Progenitor cell of endocrine pancreas (in vitro differentiated cells): Measurements from ENCODE around the gene PPP3CA. TPM values are rescaled to one million over a fixed set of nuclear protein-coding genes. Genes with fewer than 3 reads are reported as not detected.

Experiments
- DNase-seq: peaks from one replicate; pipeline ENCODE4 v3.0.0; 2021; ENCODE audit warnings: low spot score; ENCODE audit not compliant: unreplicated experiment
- H3K27ac Mint-ChIP-seq: 2 replicates; pipeline ENCODE4 v1.8.0; 2021; ENCODE audit warnings: mild to moderate bottlenecking, moderate library complexity, mixed read lengths
- H3K27me3 Mint-ChIP-seq: 2 replicates; pipeline ENCODE4 v1.8.0; 2021; ENCODE audit warnings: mixed read lengths
- H3K36me3 Mint-ChIP-seq: 2 replicates; pipeline ENCODE4 v1.8.0; 2022; ENCODE audit warnings: mixed read lengths; ENCODE audit not compliant: insufficient read depth
- H3K4me1 Mint-ChIP-seq: 2 replicates; pipeline ENCODE4 v1.8.0; 2021; ENCODE audit warnings: low read depth, mixed read lengths
- H3K4me3 Mint-ChIP-seq: 2 replicates; pipeline ENCODE4 v1.8.0; 2021; ENCODE audit warnings: low read depth, mild to moderate bottlenecking, moderate library complexity, mixed read lengths
- H3K9me3 Mint-ChIP-seq: 2 replicates; pipeline ENCODE4 v1.8.0; 2021; ENCODE audit warnings: low read depth, mixed read lengths
- total RNA-seq: library from RNA; stranded (reverse); gene quantifications from 2 replicates; pipeline ENCODE4 v1.2.1, GENCODE V29; 2021
- TF ChIP-seq, protein P1 (sequence below): fragments of 200-600 bp; sonication (generic); IDR thresholded peaks from one replicate; pipeline ENCODE4 v1.5.0; 2021; ENCODE audit warnings: antibody characterized with exemption, mild to moderate bottlenecking; ENCODE audit not compliant: unreplicated experiment

Gene PPP3CA
- total RNA-seq, 1 donor from 2014 or later, result 22.5 TPM

DNA sequence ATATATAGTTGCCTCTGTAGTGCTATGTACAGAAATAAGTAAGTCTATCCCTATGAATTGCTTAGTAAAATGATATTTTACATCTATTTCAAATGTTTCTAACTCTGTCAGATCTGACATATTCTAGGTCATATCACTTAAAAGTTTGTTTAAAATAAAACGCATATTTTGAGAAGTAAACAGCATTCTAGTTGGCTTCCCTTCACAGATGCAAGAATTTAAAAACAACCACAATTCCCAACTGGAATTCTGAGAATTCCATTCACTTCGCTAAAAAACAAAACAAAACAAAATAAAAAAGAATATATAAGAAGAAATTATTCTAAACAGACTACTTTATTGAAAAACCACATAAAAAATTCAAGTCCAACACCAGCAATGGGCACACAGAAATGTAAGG, 126.0 kb downstream of the PPP3CA start:
- Mint-ChIP-seq H3K9me3 (no peaks in the 10 kb centered on the region), H3K36me3 (no peaks in the 10 kb centered on the region), H3K4me1 (peaks cover 42% of the 10 kb centered on the region), H3K4me3 (no peak overlapping the region), H3K27me3 (no peaks in the 10 kb centered on the region), H3K27ac (no peak overlapping the region)
- TF ChIP-seq, protein P1, sequence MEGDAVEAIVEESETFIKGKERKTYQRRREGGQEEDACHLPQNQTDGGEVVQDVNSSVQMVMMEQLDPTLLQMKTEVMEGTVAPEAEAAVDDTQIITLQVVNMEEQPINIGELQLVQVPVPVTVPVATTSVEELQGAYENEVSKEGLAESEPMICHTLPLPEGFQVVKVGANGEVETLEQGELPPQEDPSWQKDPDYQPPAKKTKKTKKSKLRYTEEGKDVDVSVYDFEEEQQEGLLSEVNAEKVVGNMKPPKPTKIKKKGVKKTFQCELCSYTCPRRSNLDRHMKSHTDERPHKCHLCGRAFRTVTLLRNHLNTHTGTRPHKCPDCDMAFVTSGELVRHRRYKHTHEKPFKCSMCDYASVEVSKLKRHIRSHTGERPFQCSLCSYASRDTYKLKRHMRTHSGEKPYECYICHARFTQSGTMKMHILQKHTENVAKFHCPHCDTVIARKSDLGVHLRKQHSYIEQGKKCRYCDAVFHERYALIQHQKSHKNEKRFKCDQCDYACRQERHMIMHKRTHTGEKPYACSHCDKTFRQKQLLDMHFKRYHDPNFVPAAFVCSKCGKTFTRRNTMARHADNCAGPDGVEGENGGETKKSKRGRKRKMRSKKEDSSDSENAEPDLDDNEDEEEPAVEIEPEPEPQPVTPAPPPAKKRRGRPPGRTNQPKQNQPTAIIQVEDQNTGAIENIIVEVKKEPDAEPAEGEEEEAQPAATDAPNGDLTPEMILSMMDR, result no peak
- DNase-seq, result no peak

GRCh38 chr4:101218894-101219293, 128.4 kb downstream of the PPP3CA start:
- H3K9me3 Mint-ChIP-seq, result peaks cover under 1% of the 10 kb centered on the region
- no peak overlapping the region for H3K4me3 Mint-ChIP-seq
- TF ChIP-seq, protein P1, result no peak
- peaks cover 35% of the 10 kb centered on the region for H3K4me1 Mint-ChIP-seq
- H3K27ac Mint-ChIP-seq, result no peak overlapping the region
- no peaks in the 10 kb centered on the region for H3K27me3 Mint-ChIP-seq
- no peaks in the 10 kb centered on the region for H3K36me3 Mint-ChIP-seq
- DNase-seq, result no peak

GRCh38 chr4:101218346-101218745, 129.0 kb downstream of the PPP3CA start:
- Mint-ChIP-seq H3K9me3 (peaks cover 3% of the 10 kb centered on the region), H3K4me1 (peaks cover 31% of the 10 kb centered on the region), H3K27ac (no peak overlapping the region), H3K4me3 (no peak overlapping the region), H3K27me3 (no peaks in the 10 kb centered on the region), H3K36me3 (no peaks in the 10 kb centered on the region)
- no peak for DNase-seq
- TF ChIP-seq, protein P1, result no peak

DNA sequence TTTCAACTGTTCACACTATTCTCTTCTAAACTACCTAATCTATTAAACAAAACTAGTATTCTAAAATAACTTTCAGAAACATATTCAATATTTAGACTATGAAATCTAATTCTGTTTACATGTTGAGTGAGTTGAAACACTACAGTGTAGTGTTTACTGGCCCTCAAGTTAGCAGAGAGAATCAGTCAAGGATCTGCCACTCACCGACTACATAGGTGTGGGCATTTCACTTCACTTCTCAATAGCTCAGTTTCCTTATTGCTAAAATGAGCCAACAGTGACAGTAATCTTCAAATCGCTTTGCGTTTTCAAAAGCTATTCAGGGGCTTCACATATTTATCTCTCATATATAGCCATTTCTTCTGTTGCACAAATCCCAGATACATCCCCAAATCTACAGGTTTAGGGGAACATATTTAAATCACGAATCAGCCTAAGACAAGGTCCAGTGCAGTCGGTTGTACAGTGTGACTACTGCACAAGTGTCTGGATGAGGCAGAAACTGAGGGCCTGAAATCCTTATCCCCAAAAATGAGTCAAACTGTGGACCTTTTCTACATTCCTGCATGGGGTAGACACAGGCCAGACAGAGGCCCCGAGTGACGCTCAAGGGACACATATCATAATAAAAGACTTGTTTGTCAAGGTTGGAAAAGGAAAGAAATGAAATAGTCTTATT, 129.8 kb downstream of the PPP3CA start:
- TF ChIP-seq, protein P1, result no peak
- no peak for DNase-seq
- Mint-ChIP-seq H3K27ac (no peak overlapping the region), H3K4me3 (no peak overlapping the region), H3K27me3 (no peaks in the 10 kb centered on the region), H3K4me1 (peaks cover 23% of the 10 kb centered on the region), H3K9me3 (peaks cover 3% of the 10 kb centered on the region), H3K36me3 (no peaks in the 10 kb centered on the region)

- Mint-ChIP-seq H3K36me3 (no peaks in the 10 kb centered on the region), H3K27ac (no peak overlapping the region), H3K27me3 (no peaks in the 10 kb centered on the region), H3K4me1 (peaks cover 6% of the 10 kb centered on the region), H3K9me3 (peaks cover 3% of the 10 kb centered on the region), H3K4me3 (no peak overlapping the region)
- TF ChIP-seq, protein P1, result no peak
- DNase-seq, result no peak
These were observed 136.2 kb downstream of the PPP3CA start for GRCh38 chr4:101211146-101211553.
